SK-N-SH treated with all-trans-retinoic acid at 6 μM for 48 hours (cell line): ENCODE results near the gene SEMA5A.

Experiments used
- ATAC-seq: fragments of 200-7000 bp; cut with Tn5 transposase; 3 replicates; pipeline ENCODE4 v1.9.1; 2020; ENCODE audit warnings: mild to moderate bottlenecking, moderate library complexity
- CSDC2 ChIP-seq: fragments of 250-450 bp; sonication (Bioruptor Pico); IDR thresholded peaks from 2 replicates; pipeline ENCODE4 v1.5.0; 2020; ENCODE audit warnings: mild to moderate bottlenecking, moderate library complexity
- CSRNP3 ChIP-seq: fragments of 250-450 bp; sonication (Bioruptor Pico); IDR thresholded peaks from 2 replicates; pipeline ENCODE4 v1.5.1; 2021; ENCODE audit warnings: mild to moderate bottlenecking, moderate library complexity
- ESRRG ChIP-seq: fragments of 250-450 bp; sonication (Bioruptor Pico); IDR thresholded peaks from 2 replicates; pipeline ENCODE4 v1.6.1; 2021; ENCODE audit warnings: mild to moderate bottlenecking
- ISL1 ChIP-seq: fragments of 250-450 bp; sonication (Bioruptor Pico); IDR thresholded peaks from 2 replicates; pipeline ENCODE4 v2.1.2; 2022; ENCODE audit warnings: mild to moderate bottlenecking, moderate library complexity
- OSR1 ChIP-seq: fragments of 250-450 bp; sonication (Bioruptor Pico); IDR thresholded peaks from 2 replicates; pipeline ENCODE4 v1.8.0; 2022; ENCODE audit warnings: moderate library complexity, mild to moderate bottlenecking, inconsistent platforms
- POU6F1 ChIP-seq: fragments of 250-450 bp; sonication (Bioruptor Pico); IDR thresholded peaks from 2 replicates; pipeline ENCODE4 v1.8.0; 2021; ENCODE audit warnings: low read depth, mild to moderate bottlenecking, moderate library complexity, borderline replicate concordance
- PPARA ChIP-seq: fragments of 250-450 bp; sonication (Bioruptor Pico); IDR thresholded peaks from 2 replicates; pipeline ENCODE4 v1.5.0; 2020; ENCODE audit warnings: mild to moderate bottlenecking, borderline replicate concordance
- RARB ChIP-seq: fragments of 250-450 bp; sonication (Bioruptor Pico); IDR thresholded peaks from 2 replicates; pipeline ENCODE4 v1.8.0; 2021; ENCODE audit warnings: mild to moderate bottlenecking, moderate library complexity
- SNAI2 ChIP-seq: fragments of 250-450 bp; sonication (Bioruptor Pico); IDR thresholded peaks from 2 replicates; pipeline ENCODE4 v1.5.0; 2020; ENCODE audit warnings: mild to moderate bottlenecking, moderate library complexity
- TCF4 ChIP-seq: fragments of 250-450 bp; sonication (Bioruptor Pico); IDR thresholded peaks from 2 replicates; pipeline ENCODE4 v1.8.0; 2021; ENCODE audit warnings: mild to moderate bottlenecking, moderate library complexity, borderline replicate concordance
- TOX ChIP-seq: fragments of 250-450 bp; sonication (Bioruptor Pico); IDR thresholded peaks from 2 replicates; pipeline ENCODE4 v1.8.0; 2021; ENCODE audit warnings: mild to moderate bottlenecking, moderate library complexity, borderline replicate concordance
- TSHZ2 ChIP-seq: fragments of 250-450 bp; sonication (Bioruptor Pico); IDR thresholded peaks from 2 replicates; pipeline ENCODE4 v1.5.0; 2020; ENCODE audit warnings: mild to moderate bottlenecking, moderate library complexity
- ZC3H10 ChIP-seq: fragments of 250-450 bp; sonication (Bioruptor Pico); IDR thresholded peaks from 2 replicates; pipeline ENCODE4 v1.5.1; 2021; ENCODE audit warnings: mild to moderate bottlenecking, moderate library complexity
- ZFP3 ChIP-seq: fragments of 250-450 bp; sonication (Bioruptor Pico); IDR thresholded peaks from 2 replicates; pipeline ENCODE4 v1.5.0; 2020; ENCODE audit warnings: mild to moderate bottlenecking, moderate library complexity
- ZNF565 ChIP-seq: fragments of 450-650 bp; formaldehyde crosslinking; conservative IDR thresholded peaks from 2 replicates; pipeline ENCODE4 v1.5.0; 2020; ENCODE audit warnings: low read depth, mild to moderate bottlenecking, moderate library complexity
- ZNF70 ChIP-seq: fragments of 450-650 bp; formaldehyde crosslinking; IDR thresholded peaks from 2 replicates; pipeline ENCODE4 v1.5.0; 2020; ENCODE audit warnings: mild to moderate bottlenecking, moderate library complexity
- ZNF8 ChIP-seq: fragments of 450-650 bp; formaldehyde crosslinking; IDR thresholded peaks from 2 replicates; pipeline ENCODE4 v1.5.0; 2020; ENCODE audit warnings: mild to moderate bottlenecking, moderate library complexity
- TF ChIP-seq, protein P1 (sequence below): fragments of 250-450 bp; sonication (Bioruptor Pico); IDR thresholded peaks from 2 replicates; pipeline ENCODE4 v1.8.0; 2020; ENCODE audit warnings: mild to moderate bottlenecking, moderate library complexity, borderline replicate concordance
- TF ChIP-seq, protein P2 (sequence below): fragments of 250-450 bp; sonication (Bioruptor Pico); IDR thresholded peaks from 2 replicates; pipeline ENCODE4 v1.5.1; 2020; ENCODE audit warnings: low read depth, mild to moderate bottlenecking, moderate library complexity

Gene SEMA5A

GRCh38 chr5:9284781-9285307 lies 261.0 kb downstream of the SEMA5A start (continued):
- TF ChIP-seq CSRNP3 (CRISPR knock-in tag): no peak
- TF ChIP-seq, all 23 proteins: peak for 0

GRCh38 chr5:9284272-9284671 lies 261.6 kb downstream of the SEMA5A start:
- ATAC-seq: peak; percentile 80
- no peak for TF ChIP-seq ZNF565 (CRISPR knock-in tag)
- TF ChIP-seq SNAI2 (CRISPR knock-in tag): no peak
- no peak for TF ChIP-seq TCF4 (CRISPR knock-in tag)
- no peak for TF ChIP-seq ZFP3 (CRISPR knock-in tag)
- TF ChIP-seq ZC3H10: no peak
- TF ChIP-seq, protein P1, sequence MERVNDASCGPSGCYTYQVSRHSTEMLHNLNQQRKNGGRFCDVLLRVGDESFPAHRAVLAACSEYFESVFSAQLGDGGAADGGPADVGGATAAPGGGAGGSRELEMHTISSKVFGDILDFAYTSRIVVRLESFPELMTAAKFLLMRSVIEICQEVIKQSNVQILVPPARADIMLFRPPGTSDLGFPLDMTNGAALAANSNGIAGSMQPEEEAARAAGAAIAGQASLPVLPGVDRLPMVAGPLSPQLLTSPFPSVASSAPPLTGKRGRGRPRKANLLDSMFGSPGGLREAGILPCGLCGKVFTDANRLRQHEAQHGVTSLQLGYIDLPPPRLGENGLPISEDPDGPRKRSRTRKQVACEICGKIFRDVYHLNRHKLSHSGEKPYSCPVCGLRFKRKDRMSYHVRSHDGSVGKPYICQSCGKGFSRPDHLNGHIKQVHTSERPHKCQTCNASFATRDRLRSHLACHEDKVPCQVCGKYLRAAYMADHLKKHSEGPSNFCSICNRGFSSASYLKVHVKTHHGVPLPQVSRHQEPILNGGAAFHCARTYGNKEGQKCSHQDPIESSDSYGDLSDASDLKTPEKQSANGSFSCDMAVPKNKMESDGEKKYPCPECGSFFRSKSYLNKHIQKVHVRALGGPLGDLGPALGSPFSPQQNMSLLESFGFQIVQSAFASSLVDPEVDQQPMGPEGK (CRISPR knock-in tag): no peak
- no peak for TF ChIP-seq PPARA (CRISPR knock-in tag)
- no peak for TF ChIP-seq TSHZ2 (CRISPR knock-in tag)
- TF ChIP-seq TOX (CRISPR knock-in tag): no peak
- TF ChIP-seq CSDC2: no peak
- no peak for TF ChIP-seq POU6F1 (CRISPR knock-in tag)
- no peak for TF ChIP-seq ISL1 (CRISPR knock-in tag)
- TF ChIP-seq OSR1 (CRISPR knock-in tag): no peak
- TF ChIP-seq RARB (CRISPR knock-in tag): no peak
- TF ChIP-seq, protein P2, sequence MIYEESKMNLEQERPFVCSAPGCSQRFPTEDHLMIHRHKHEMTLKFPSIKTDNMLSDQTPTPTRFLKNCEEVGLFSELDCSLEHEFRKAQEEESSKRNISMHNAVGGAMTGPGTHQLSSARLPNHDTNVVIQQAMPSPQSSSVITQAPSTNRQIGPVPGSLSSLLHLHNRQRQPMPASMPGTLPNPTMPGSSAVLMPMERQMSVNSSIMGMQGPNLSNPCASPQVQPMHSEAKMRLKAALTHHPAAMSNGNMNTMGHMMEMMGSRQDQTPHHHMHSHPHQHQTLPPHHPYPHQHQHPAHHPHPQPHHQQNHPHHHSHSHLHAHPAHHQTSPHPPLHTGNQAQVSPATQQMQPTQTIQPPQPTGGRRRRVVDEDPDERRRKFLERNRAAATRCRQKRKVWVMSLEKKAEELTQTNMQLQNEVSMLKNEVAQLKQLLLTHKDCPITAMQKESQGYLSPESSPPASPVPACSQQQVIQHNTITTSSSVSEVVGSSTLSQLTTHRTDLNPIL (CRISPR knock-in tag): no peak

DNA sequence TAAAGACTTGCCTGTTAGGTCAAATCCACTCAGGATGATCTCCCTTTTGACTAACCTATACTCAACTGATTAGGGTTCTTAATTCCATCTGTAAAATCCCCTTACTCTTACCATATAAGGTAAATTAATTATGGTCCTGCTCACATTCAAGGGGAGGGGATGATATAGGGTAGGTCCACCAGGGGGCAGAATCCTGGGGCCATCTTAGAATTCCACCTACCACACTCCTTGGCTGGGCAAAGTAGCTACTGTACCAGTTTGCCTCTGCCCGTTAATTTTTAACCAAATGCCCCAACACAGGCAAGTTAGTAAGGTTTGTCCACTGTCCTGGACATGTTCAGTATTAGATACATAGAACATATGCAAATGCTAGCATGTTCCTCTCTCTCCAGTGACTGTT lies 262.4 kb downstream of the SEMA5A start:
- ATAC-seq: no peak
- TF ChIP-seq ZNF565 (CRISPR knock-in tag): no peak
- TF ChIP-seq TSHZ2 (CRISPR knock-in tag): no peak
- TF ChIP-seq OSR1 (CRISPR knock-in tag): no peak
- no peak for TF ChIP-seq ZNF70 (CRISPR knock-in tag)
- TF ChIP-seq, protein P2 (CRISPR knock-in tag): no peak
- no peak for TF ChIP-seq SNAI2 (CRISPR knock-in tag)
- no peak for TF ChIP-seq ZNF8 (CRISPR knock-in tag)
- TF ChIP-seq ESRRG (CRISPR knock-in tag): no peak
- no peak for TF ChIP-seq ZFP3 (CRISPR knock-in tag)
- no peak for TF ChIP-seq RARB (CRISPR knock-in tag)
- TF ChIP-seq CSRNP3 (CRISPR knock-in tag): no peak
